GM12878 (cell line): ENCODE data around the gene GSE1. TPM values are rescaled to one million over a fixed set of nuclear protein-coding genes. Genes with fewer than 3 reads are reported as not detected.

ENCODE experiments used
- ATAC-seq: fragments of 200-7000 bp; cut with Tn5 transposase; 3 replicates; pipeline ENCODE4 v1.9.1; 2020; ENCODE audit warnings: mild to moderate bottlenecking, moderate library complexity
- BruUV-seq: library from RNA; stranded (reverse); fragments of 400-500 nt; replicated peaks from 2 replicates; lab custom pipeline; 2021; lab: Mats Ljungman, UMichigan
- CTCF ChIA-PET: fragments of 300-600 bp; sonication (Branson Sonifier 250); formaldehyde crosslinking; extraction: SDS; loops from one replicate; lab custom pipeline; 2021; ENCODE audit warnings: inconsistent platforms; lab: Yijun Ruan, JAX
- POLR2A ChIA-PET: fragments of 350-600 bp; formaldehyde crosslinking; extraction: SDS; loops from one replicate; lab custom pipeline; 2021; ENCODE audit warnings: inconsistent platforms; lab: Charles Lee
- RAD21 ChIA-PET: fragments of 300-600 bp; sonication (Branson Sonifier 250); formaldehyde crosslinking; loops from one replicate; lab custom pipeline; 2023; ENCODE audit warnings: antibody characterized with exemption; ENCODE audit not compliant: unreplicated experiment; lab: Charles Lee
- SMC1A ChIA-PET: fragments of 300-600 bp; sonication (Branson Sonifier 250); formaldehyde crosslinking; loops from one replicate; lab custom pipeline; 2023; ENCODE audit not compliant: unreplicated experiment, uncharacterized antibody; lab: Charles Lee
- DNase-seq: peaks from one replicate; pipeline ENCODE4 v3.0.0-alpha.2; 2011; ENCODE audit warnings: low read depth, low spot score
- FAIRE-seq: peaks from 3 replicates; lab custom pipeline; 2011; peaks lifted over from hg19 to GRCh38; lab: Jason Lieb, UNC
- H2AFZ ChIP-seq: 2 replicates; pipeline ENCODE4 v1.6.0; 2011; ENCODE audit warnings: low read depth, low read length, control low read depth; ENCODE audit not compliant: control insufficient read depth
- H3K27ac ChIP-seq: 2 replicates; pipeline ENCODE4 v1.5.1; 2011; ENCODE audit warnings: control low read depth; ENCODE audit not compliant: control insufficient read depth, insufficient read depth
- H3K27me3 ChIP-seq, 2 experiments: replicated peaks in 1 of 2; 2 replicates each; pipeline versions ENCODE4 v1.6.0 to v1.6.1; 2011; ENCODE audit warnings: low read length in 1 of 2; ENCODE audit not compliant: control insufficient read depth in 2 of 2, insufficient read depth in 2 of 2
- H3K36me3 ChIP-seq, 2 experiments: 2 replicates each; pipeline ENCODE4 v1.5.1; 2011; ENCODE audit warnings: low read length in 1 of 2; ENCODE audit not compliant: control insufficient read depth in 2 of 2, insufficient read depth in 2 of 2
- H3K4me1 ChIP-seq: 2 replicates; pipeline ENCODE4 v1.6.1; 2011; ENCODE audit warnings: mild to moderate bottlenecking, low read length, moderate library complexity, mixed read lengths; ENCODE audit not compliant: control insufficient read depth, insufficient read depth
- H3K4me2 ChIP-seq: 2 replicates; pipeline ENCODE4 v1.6.0; 2011; ENCODE audit warnings: control low read depth; ENCODE audit not compliant: control insufficient read depth, insufficient read depth
- H3K4me3 ChIP-seq: fragments of 200-600 bp; sonication (generic); 2 replicates; pipeline ENCODE4 v1.5.1; 2016
- H3K79me2 ChIP-seq: 2 replicates; pipeline ENCODE4 v1.6.0; 2011; ENCODE audit warnings: low read length; ENCODE audit not compliant: control insufficient read depth, insufficient read depth
- H3K9ac ChIP-seq: 2 replicates; pipeline ENCODE4 v1.8.0; 2011; ENCODE audit warnings: low read length, control low read depth, mixed read lengths; ENCODE audit not compliant: control insufficient read depth, insufficient read depth
- H3K9me3 ChIP-seq: replicated peaks from 3 replicates; pipeline ENCODE4 v1.5.1; 2011; ENCODE audit warnings: mild to moderate bottlenecking, low read length; ENCODE audit not compliant: control insufficient read depth, insufficient read depth
- H4K20me1 ChIP-seq: 2 replicates; pipeline ENCODE4 v1.6.0; 2011; ENCODE audit not compliant: control insufficient read depth, insufficient read depth
- EGR1 ChIP-seq, 2 experiments: IDR thresholded peaks; 1 replicate in 1 of 2; 2 replicates in 1 of 2; pipeline ENCODE4 v1.6.1; 2011 to 2012; ENCODE audit warnings: low read depth in 2 of 2, low read length in 2 of 2, borderline replicate concordance in 1 of 2, mild to moderate bottlenecking in 1 of 2, moderate library complexity in 1 of 2
- MEF2A ChIP-seq: IDR thresholded peaks from 2 replicates; pipeline ENCODE4 v1.6.1; 2011; ENCODE audit warnings: low read depth, mild to moderate bottlenecking, low read length, moderate library complexity; ENCODE audit not compliant: insufficient read depth
- NR2C2 ChIP-seq: IDR thresholded peaks from 2 replicates; pipeline ENCODE4 v1.6.1; 2011; ENCODE audit warnings: borderline replicate concordance, low read depth; ENCODE audit not compliant: control insufficient read depth, insufficient read length
- NR2F1 ChIP-seq: fragments of 450-650 bp; conservative IDR thresholded peaks from 2 replicates; pipeline ENCODE4 v1.6.1; 2017; ENCODE audit warnings: mild to moderate bottlenecking
- POLR2A ChIP-seq: IDR thresholded peaks from 2 replicates; pipeline ENCODE4 v1.6.1; 2011; ENCODE audit warnings: low read depth, mild to moderate bottlenecking, low read length
- SP1 ChIP-seq: IDR thresholded peaks from one replicate; pipeline ENCODE4 v1.6.1; 2011; ENCODE audit warnings: low read depth, low read length
- SUZ12 ChIP-seq: fragments of 200-600 bp; sonication (generic); IDR thresholded peaks from one replicate; pipeline ENCODE4 v1.6.1; 2018; ENCODE audit warnings: antibody characterized with exemption, mild to moderate bottlenecking; ENCODE audit not compliant: unreplicated experiment
- TCF3 ChIP-seq: IDR thresholded peaks from 2 replicates; pipeline ENCODE4 v1.6.1; 2012; ENCODE audit warnings: low read depth, mild to moderate bottlenecking, low read length, borderline replicate concordance; ENCODE audit not compliant: insufficient read depth
- YY1 ChIP-seq: IDR thresholded peaks from 2 replicates; pipeline ENCODE4 v1.6.1; 2011; ENCODE audit warnings: low read depth, mild to moderate bottlenecking, low read length
- ZNF24 ChIP-seq: fragments of 450-650 bp; IDR thresholded peaks from 2 replicates; pipeline ENCODE4 v1.6.1; 2017; ENCODE audit warnings: antibody characterized with exemption, mild to moderate bottlenecking
- ZNF274 ChIP-seq: IDR thresholded peaks from one replicate; pipeline ENCODE4 v1.8.0; 2011; ENCODE audit not compliant: insufficient read length, insufficient read depth
- WGBS: methylation state at CpG from one replicate; pipeline ENCODE4 v1.1.6; 2016; ENCODE audit warnings: low lambda C conversion rate; ENCODE audit not compliant: insufficient replicate concordance, insufficient coverage; ENCODE audit errors: missing lambda C conversion rate; 5-methylcytosine and 5-hydroxymethylcytosine counted together
- in situ Hi-C: fragments of 300-500 bp; cut with MboI; formaldehyde crosslinking; loops from 9 replicates; pipeline ENCODE4 v1.14.3; 2018; ENCODE audit warnings: mixed read lengths
- intact Hi-C: fragments of 100-400 bp; cut with micrococcal nuclease; formaldehyde crosslinking; loops from one replicate; pipeline ENCODE4 v1.14.2; 2022; ENCODE audit not compliant: unreplicated experiment
- polyA plus RNA-seq, 11 experiments: library from polyadenylated mRNA; depleted of rRNA in 4 of 11; unstranded in 6 of 11; stranded (reverse) in 5 of 11; fragments of >200 nt; fragmentation: Nextera tagmentation in 4 of 11; fragmentation: Illumina TruSeq in 1 of 11; extraction: Ambion mirVana in 4 of 11; extraction: Trizol in 1 of 11; gene quantifications; 1 replicate in 1 of 11; 2 replicates in 10 of 11; pipeline versions ENCODE4 v1.2.1 to v1.2.3, GENCODE V29; 2011 to 2016; ENCODE audit warnings: inconsistent platforms in 2 of 11, missing spikeins in 2 of 11, low read depth in 1 of 11
- total RNA-seq, 4 experiments: library from RNA; depleted of rRNA in 3 of 4; stranded (reverse); fragments of >200 nt in 3 of 4; fragmentation: Illumina TruSeq in 1 of 4; extraction: Trizol in 1 of 4; gene quantifications; 2 replicates each; pipeline versions ENCODE4 v1.2.1 to v1.2.3, GENCODE V29; 2013 to 2021
- TF ChIP-seq, protein P1 (sequence below): fragments of 450-650 bp; IDR thresholded peaks from 2 replicates; pipeline ENCODE4 v1.6.1; 2017; ENCODE audit warnings: mild to moderate bottlenecking, moderate library complexity
- TF ChIP-seq, protein P2 (sequence below): fragments of 450-650 bp; IDR thresholded peaks from 2 replicates; pipeline ENCODE4 v1.6.1; 2016; ENCODE audit warnings: mild to moderate bottlenecking
- TF ChIP-seq, protein P3 (sequence below): fragments of 450-650 bp; IDR thresholded peaks from 2 replicates; pipeline ENCODE4 v1.6.1; 2018; ENCODE audit warnings: mild to moderate bottlenecking, low read depth, moderate library complexity; ENCODE audit not compliant: partially characterized antibody

The GSE1 gene
- total and polyA plus RNA-seq, 10 of the 15 experiments (the other 5 are each of a cell fraction or from before 2014, with no cell fraction given), result 4.6 to 58.7 (median 18.2) TPM

DNA sequence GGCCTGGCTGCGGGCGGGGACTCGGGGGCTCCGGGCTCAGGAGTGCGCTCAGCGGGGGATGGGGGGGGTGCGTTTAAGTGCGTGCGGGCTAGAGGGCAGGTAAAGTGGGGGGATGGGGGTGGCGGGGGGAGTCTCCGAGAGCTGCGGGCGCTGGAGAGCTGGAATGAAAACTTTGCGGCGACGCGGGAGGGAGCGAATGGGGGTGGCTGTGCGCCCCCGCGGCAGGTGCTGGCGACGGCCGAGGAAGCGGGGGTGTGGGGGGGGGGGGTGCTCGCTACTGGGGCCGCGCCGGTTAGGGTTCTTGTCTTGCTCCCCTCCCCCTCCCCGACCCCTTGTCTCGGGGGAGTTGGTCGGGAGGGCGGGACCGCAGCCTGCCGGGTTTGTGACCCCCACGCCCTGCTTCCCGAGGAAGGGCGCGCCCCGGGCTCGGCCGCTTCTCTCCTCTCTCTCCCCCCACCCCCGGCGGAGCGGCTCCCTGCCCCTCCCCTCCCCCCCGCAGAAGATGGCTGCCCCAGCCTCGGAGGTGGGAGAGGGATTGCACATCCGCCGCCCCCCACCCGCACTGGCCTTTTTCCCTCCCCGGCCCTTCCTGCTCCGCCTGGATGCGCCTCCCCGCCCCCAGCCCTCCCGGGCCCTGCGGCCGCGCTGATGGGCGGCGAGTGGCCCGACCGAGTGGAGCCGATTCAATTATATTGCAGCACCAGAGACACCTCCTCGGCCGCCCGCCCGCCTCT, 649 bp downstream of the GSE1 start:
- DNase-seq (no peak), ATAC-seq (no peak), FAIRE-seq (no peak)
- intact Hi-C loops (loop anchor here (2.0 to 5.0 kb wide), 2 partner anchors 193 to 311 kb away; no protein-coding TSS in a partner anchor), in situ Hi-C loops (loop anchor here (25.0 kb wide), 1 partner anchor 176 kb away; no protein-coding TSS in a partner anchor)
- Histone ChIP-seq H3K9ac (peak overlapping the region; percentile 61; the same call in 1 of the 2 replicates), H3K27me3 (no peaks in the 10 kb centered on the region), H3K9me3 (no peaks in the 10 kb centered on the region), H3K4me3 (peak overlapping the region; percentile 95), H4K20me1 (peaks cover 17% of the 10 kb centered on the region; the same call in 1 of the 2 replicates), H3K79me2 (peaks cover 67% of the 10 kb centered on the region), H3K4me2 (peak overlapping the region; percentile 75), H3K4me1 (peaks cover 42% of the 10 kb centered on the region), H2AFZ (no peak overlapping the region), H3K36me3 (peaks cover 2 to 12% of the 10 kb centered on the region in 2 experiments; a peak in 3 of 4 replicates), H3K27ac (peak overlapping the region; percentile 73)
- WGBS, result 1% methylated on average over 19 of the region's 67 CpGs
- ChIA-PET SMC1A (interaction anchor here (0.6 to 1.3 kb wide), 5 partner anchors 57 to 173 kb away, joined by 3 to 4 read pairs (median 3); no protein-coding TSS in a partner anchor), POLR2A (interaction anchor here (1.0 to 4.3 kb wide), 4 partner anchors 44 to 60 kb away, joined by 4 to 32 read pairs (median 12); no protein-coding TSS in a partner anchor), CTCF (interaction anchor here (0.5 to 1.6 kb wide), 4 partner anchors 46 to 142 kb away, joined by 3 read pairs; no protein-coding TSS in a partner anchor), RAD21 (interaction anchor here (0.9 to 6.0 kb wide), 6 partner anchors 45 to 123 kb away, joined by 3 to 56 read pairs (median 21); no protein-coding TSS in a partner anchor)
- BruUV-seq, result no TSS peak
- no peak for TF ChIP-seq ZNF24
- TF ChIP-seq SUZ12, result no peak
- TF ChIP-seq, protein P1, sequence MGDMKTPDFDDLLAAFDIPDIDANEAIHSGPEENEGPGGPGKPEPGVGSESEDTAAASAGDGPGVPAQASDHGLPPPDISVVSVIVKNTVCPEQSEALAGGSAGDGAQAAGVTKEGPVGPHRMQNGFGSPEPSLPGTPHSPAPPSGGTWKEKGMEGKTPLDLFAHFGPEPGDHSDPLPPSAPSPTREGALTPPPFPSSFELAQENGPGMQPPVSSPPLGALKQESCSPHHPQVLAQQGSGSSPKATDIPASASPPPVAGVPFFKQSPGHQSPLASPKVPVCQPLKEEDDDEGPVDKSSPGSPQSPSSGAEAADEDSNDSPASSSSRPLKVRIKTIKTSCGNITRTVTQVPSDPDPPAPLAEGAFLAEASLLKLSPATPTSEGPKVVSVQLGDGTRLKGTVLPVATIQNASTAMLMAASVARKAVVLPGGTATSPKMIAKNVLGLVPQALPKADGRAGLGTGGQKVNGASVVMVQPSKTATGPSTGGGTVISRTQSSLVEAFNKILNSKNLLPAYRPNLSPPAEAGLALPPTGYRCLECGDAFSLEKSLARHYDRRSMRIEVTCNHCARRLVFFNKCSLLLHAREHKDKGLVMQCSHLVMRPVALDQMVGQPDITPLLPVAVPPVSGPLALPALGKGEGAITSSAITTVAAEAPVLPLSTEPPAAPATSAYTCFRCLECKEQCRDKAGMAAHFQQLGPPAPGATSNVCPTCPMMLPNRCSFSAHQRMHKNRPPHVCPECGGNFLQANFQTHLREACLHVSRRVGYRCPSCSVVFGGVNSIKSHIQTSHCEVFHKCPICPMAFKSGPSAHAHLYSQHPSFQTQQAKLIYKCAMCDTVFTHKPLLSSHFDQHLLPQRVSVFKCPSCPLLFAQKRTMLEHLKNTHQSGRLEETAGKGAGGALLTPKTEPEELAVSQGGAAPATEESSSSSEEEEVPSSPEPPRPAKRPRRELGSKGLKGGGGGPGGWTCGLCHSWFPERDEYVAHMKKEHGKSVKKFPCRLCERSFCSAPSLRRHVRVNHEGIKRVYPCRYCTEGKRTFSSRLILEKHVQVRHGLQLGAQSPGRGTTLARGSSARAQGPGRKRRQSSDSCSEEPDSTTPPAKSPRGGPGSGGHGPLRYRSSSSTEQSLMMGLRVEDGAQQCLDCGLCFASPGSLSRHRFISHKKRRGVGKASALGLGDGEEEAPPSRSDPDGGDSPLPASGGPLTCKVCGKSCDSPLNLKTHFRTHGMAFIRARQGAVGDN, result no peak
- no peak for TF ChIP-seq MEF2A
- no peak for TF ChIP-seq TCF3
- TF ChIP-seq SP1, result no peak
- TF ChIP-seq NR2F1, result no peak
- peak in 1 of 2 experiments; percentile 85; a peak in 2 of 3 replicates for TF ChIP-seq EGR1 (IDR thresholded peaks at IDR 0.05; ENCODE audit: borderline replicate concordance in 1 of 2, low read depth in 2 of 2, low read length in 2 of 2)
- no peak for TF ChIP-seq NR2C2
- TF ChIP-seq, protein P2, sequence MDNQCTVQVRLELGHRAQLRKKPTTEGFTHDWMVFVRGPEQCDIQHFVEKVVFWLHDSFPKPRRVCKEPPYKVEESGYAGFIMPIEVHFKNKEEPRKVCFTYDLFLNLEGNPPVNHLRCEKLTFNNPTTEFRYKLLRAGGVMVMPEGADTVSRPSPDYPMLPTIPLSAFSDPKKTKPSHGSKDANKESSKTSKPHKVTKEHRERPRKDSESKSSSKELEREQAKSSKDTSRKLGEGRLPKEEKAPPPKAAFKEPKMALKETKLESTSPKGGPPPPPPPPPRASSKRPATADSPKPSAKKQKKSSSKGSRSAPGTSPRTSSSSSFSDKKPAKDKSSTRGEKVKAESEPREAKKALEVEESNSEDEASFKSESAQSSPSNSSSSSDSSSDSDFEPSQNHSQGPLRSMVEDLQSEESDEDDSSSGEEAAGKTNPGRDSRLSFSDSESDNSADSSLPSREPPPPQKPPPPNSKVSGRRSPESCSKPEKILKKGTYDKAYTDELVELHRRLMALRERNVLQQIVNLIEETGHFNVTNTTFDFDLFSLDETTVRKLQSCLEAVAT, result no peak
- peak; percentile 38; the same call in 1 of the 2 replicates for TF ChIP-seq YY1
- TF ChIP-seq ZNF274, result no peak
- 0 out of 2 replicates have a peak, but pooled peaks have one; percentile 11 for TF ChIP-seq POLR2A
- TF ChIP-seq, protein P3, sequence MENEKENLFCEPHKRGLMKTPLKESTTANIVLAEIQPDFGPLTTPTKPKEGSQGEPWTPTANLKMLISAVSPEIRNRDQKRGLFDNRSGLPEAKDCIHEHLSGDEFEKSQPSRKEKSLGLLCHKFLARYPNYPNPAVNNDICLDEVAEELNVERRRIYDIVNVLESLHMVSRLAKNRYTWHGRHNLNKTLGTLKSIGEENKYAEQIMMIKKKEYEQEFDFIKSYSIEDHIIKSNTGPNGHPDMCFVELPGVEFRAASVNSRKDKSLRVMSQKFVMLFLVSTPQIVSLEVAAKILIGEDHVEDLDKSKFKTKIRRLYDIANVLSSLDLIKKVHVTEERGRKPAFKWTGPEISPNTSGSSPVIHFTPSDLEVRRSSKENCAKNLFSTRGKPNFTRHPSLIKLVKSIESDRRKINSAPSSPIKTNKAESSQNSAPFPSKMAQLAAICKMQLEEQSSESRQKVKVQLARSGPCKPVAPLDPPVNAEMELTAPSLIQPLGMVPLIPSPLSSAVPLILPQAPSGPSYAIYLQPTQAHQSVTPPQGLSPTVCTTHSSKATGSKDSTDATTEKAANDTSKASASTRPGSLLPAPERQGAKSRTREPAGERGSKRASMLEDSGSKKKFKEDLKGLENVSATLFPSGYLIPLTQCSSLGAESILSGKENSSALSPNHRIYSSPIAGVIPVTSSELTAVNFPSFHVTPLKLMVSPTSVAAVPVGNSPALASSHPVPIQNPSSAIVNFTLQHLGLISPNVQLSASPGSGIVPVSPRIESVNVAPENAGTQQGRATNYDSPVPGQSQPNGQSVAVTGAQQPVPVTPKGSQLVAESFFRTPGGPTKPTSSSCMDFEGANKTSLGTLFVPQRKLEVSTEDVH, result no peak
